HepG2 (cell line): ENCODE results near the gene CRLF1. TPM values are rescaled to one million over a fixed set of nuclear protein-coding genes. Genes with fewer than 3 reads are reported as not detected.

ENCODE experiments used
- BCL6 ChIP-seq: IDR thresholded peaks from 2 replicates; pipeline ENCODE4 v1.6.1; 2016; ENCODE audit warnings: missing genetic modification reagents, missing compliant biosample characterization
- CAMTA2 ChIP-seq: sonication (generic); formaldehyde crosslinking; IDR thresholded peaks from 2 replicates; pipeline ENCODE4 v1.4.0; 2020; ENCODE audit warnings: mild to moderate bottlenecking, missing genetic modification reagents, borderline replicate concordance
- EEA1 ChIP-seq: sonication (generic); formaldehyde crosslinking; IDR thresholded peaks from 2 replicates; pipeline ENCODE4 v1.5.1; 2020; ENCODE audit warnings: mild to moderate bottlenecking, missing genetic modification reagents, borderline replicate concordance
- ESRRA ChIP-seq: sonication (generic); formaldehyde crosslinking; IDR thresholded peaks from 2 replicates; pipeline ENCODE4 v1.5.1; 2020; ENCODE audit warnings: mild to moderate bottlenecking, low read depth, missing genetic modification reagents
- HOXA7 ChIP-seq: sonication (generic); formaldehyde crosslinking; IDR thresholded peaks from 2 replicates; pipeline ENCODE4 v1.8.1; 2022; ENCODE audit warnings: mild to moderate bottlenecking, missing genetic modification reagents, moderate library complexity
- PCBP2 ChIP-seq: fragments of 200-400 bp; formaldehyde crosslinking; optimal IDR thresholded peaks from 2 replicates; pipeline ENCODE3; 2018; ENCODE audit warnings: low read length, low read depth; ENCODE audit not compliant: poor library complexity, severe bottlenecking
- SOX13 ChIP-seq, 3 experiments: fragments of 450-650 bp in 1 of 3; sonication (generic) in 1 of 3; formaldehyde crosslinking in 1 of 3; IDR thresholded peaks in 2 of 3; conservative IDR thresholded peaks in 1 of 3; 2 replicates each; pipeline versions ENCODE4 v1.5.0 to v1.6.1; 2016 to 2020; ENCODE audit warnings: antibody characterized with exemption in 1 of 3, mild to moderate bottlenecking in 1 of 3, missing compliant biosample characterization in 1 of 3, missing genetic modification reagents in 1 of 3, moderate library complexity in 1 of 3
- TARDBP ChIP-seq: sonication (generic); formaldehyde crosslinking; IDR thresholded peaks from 2 replicates; pipeline ENCODE4 v1.8.0; 2022; ENCODE audit warnings: mild to moderate bottlenecking, missing genetic modification reagents
- TEAD3 ChIP-seq: optimal IDR thresholded peaks from 2 replicates; pipeline ENCODE3; 2016; ENCODE audit warnings: borderline replicate concordance
- ZBTB34 ChIP-seq: sonication (generic); formaldehyde crosslinking; IDR thresholded peaks from 2 replicates; pipeline ENCODE4 v1.8.0; 2022; ENCODE audit warnings: mild to moderate bottlenecking, missing genetic modification reagents
- ZNF101 ChIP-seq: sonication (generic); formaldehyde crosslinking; IDR thresholded peaks from 2 replicates; pipeline ENCODE4 v1.4.0; 2020; ENCODE audit warnings: mild to moderate bottlenecking, low read depth, missing genetic modification reagents, borderline replicate concordance
- ZNF367 ChIP-seq: sonication (generic); formaldehyde crosslinking; IDR thresholded peaks from 2 replicates; pipeline ENCODE4 v1.4.0; 2020; ENCODE audit warnings: missing genetic modification reagents, borderline replicate concordance
- ZNF567 ChIP-seq: sonication (generic); formaldehyde crosslinking; IDR thresholded peaks from 2 replicates; pipeline ENCODE4 v1.8.1; 2023; ENCODE audit warnings: mild to moderate bottlenecking, missing genetic modification reagents, borderline replicate concordance
- ZSCAN25 ChIP-seq: sonication (generic); formaldehyde crosslinking; IDR thresholded peaks from 2 replicates; pipeline ENCODE4 v1.8.0; 2022; ENCODE audit warnings: mild to moderate bottlenecking, missing genetic modification reagents
- ZXDC ChIP-seq: sonication (generic); formaldehyde crosslinking; IDR thresholded peaks from 2 replicates; pipeline ENCODE4 v1.5.0; 2020; ENCODE audit warnings: mild to moderate bottlenecking, missing genetic modification reagents
- polyA plus RNA-seq, 8 experiments: library from polyadenylated mRNA; depleted of rRNA in 3 of 8; stranded (reverse) in 7 of 8; unstranded in 1 of 8; fragments of >200 nt; fragmentation: Illumina TruSeq in 4 of 8; extraction: Trizol in 4 of 8; gene quantifications; 2 replicates each; pipeline versions ENCODE4 v1.2.1 to v1.2.3, GENCODE V29; 2011 to 2016; ENCODE audit warnings: low read depth in 4 of 8, missing spikeins in 1 of 8, mixed read lengths in 1 of 8; ENCODE audit not compliant: insufficient read depth in 1 of 8
- total RNA-seq, 5 experiments: library from RNA; depleted of rRNA; stranded (reverse); fragments of >200 nt; fragmentation: Illumina TruSeq; extraction: Trizol; gene quantifications; 2 replicates each; pipeline ENCODE4 v1.2.3, GENCODE V29; 2016; ENCODE audit warnings: low read depth in 1 of 5
- TF ChIP-seq, protein P1 (sequence below): sonication (generic); formaldehyde crosslinking; IDR thresholded peaks from 2 replicates; pipeline ENCODE4 v1.5.0; 2020; ENCODE audit warnings: missing genetic modification reagents
- TF ChIP-seq, protein P2 (sequence below): fragments of 450-650 bp; IDR thresholded peaks from 2 replicates; pipeline ENCODE4 v1.6.1; 2017
- TF ChIP-seq, protein P3 (sequence below): sonication (generic); formaldehyde crosslinking; IDR thresholded peaks from 2 replicates; pipeline ENCODE4 v1.4.0; 2020; ENCODE audit warnings: low read depth, mild to moderate bottlenecking, missing genetic modification reagents

The CRLF1 gene
- total and polyA plus RNA-seq, 2 of the 13 experiments (the other 11 are each of a cell fraction or from before 2014, with no cell fraction given) = 217 to 296 TPM

DNA sequence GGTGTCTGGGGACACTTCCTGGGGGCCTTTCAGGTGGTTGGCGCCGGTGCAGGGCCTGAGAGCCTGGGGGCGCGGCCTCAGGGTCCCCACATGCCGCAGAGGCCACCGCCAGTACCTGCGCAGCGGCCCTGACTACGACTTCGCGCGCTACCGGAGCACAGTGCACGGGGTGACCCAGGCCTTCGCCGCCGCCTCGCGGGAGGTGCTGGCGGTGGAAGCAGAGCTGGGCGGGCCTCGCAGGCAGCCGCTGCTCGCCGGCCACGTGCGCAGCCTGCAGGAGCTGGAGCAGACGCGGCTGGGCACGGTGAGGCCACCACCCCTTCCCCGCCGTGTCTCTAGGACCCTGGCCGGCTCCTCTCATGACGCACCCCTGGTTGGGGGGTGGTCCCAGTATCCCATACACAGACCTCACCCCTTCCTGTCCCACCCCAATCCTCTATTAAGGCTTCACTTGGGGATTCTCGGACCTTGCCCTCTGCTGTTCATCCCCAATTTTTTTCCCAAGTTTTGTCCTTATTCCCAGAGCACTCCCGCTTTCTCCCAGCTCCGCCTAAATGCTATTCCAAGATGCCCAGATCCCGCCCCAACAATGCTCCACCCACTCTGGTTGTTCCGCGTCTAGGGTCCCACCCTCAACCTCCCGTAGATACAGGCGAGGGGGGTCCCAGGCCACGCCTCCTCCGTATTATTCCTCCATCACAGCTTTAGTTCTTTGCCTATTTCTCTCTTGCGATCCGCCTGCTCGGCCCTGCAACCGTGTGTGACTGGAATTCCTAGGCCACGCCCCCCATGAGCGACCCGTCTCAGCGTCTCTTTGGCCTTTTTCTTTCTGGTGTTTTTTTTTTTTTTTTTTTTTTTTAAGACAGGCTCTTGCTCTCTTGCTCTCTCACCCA is 17.0 kb downstream of the CRLF1 start (continued):
- TF ChIP-seq TARDBP = peak; percentile 21
- TF ChIP-seq, protein P1, sequence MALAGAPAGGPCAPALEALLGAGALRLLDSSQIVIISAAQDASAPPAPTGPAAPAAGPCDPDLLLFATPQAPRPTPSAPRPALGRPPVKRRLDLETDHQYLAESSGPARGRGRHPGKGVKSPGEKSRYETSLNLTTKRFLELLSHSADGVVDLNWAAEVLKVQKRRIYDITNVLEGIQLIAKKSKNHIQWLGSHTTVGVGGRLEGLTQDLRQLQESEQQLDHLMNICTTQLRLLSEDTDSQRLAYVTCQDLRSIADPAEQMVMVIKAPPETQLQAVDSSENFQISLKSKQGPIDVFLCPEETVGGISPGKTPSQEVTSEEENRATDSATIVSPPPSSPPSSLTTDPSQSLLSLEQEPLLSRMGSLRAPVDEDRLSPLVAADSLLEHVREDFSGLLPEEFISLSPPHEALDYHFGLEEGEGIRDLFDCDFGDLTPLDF (CRISPR knock-in tag) = peak; percentile 83
- peak; percentile 69 for TF ChIP-seq PCBP2
- TF ChIP-seq, protein P2, sequence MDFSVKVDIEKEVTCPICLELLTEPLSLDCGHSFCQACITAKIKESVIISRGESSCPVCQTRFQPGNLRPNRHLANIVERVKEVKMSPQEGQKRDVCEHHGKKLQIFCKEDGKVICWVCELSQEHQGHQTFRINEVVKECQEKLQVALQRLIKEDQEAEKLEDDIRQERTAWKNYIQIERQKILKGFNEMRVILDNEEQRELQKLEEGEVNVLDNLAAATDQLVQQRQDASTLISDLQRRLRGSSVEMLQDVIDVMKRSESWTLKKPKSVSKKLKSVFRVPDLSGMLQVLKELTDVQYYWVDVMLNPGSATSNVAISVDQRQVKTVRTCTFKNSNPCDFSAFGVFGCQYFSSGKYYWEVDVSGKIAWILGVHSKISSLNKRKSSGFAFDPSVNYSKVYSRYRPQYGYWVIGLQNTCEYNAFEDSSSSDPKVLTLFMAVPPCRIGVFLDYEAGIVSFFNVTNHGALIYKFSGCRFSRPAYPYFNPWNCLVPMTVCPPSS = no peak
- peak; percentile 81; the same call in 1 of the 2 replicates for TF ChIP-seq CAMTA2 (CRISPR knock-in tag)
- peak; percentile 96 for TF ChIP-seq ZXDC
- peak; percentile 61 for TF ChIP-seq TEAD3
- TF ChIP-seq, protein P3, sequence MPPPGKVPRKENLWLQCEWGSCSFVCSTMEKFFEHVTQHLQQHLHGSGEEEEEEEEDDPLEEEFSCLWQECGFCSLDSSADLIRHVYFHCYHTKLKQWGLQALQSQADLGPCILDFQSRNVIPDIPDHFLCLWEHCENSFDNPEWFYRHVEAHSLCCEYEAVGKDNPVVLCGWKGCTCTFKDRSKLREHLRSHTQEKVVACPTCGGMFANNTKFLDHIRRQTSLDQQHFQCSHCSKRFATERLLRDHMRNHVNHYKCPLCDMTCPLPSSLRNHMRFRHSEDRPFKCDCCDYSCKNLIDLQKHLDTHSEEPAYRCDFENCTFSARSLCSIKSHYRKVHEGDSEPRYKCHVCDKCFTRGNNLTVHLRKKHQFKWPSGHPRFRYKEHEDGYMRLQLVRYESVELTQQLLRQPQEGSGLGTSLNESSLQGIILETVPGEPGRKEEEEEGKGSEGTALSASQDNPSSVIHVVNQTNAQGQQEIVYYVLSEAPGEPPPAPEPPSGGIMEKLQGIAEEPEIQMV = peak; percentile 76
- TF ChIP-seq SOX13 (IDR thresholded peaks at IDR 0.05) = no peak
- peak in 1 of 2 experiments; percentile 28; a peak in 1 of 4 replicates for TF ChIP-seq SOX13 (CRISPR knock-in tag; conservative IDR thresholded peaks at IDR 0.05 in 1 of 2, IDR thresholded peaks at IDR 0.05 in 1 of 2)
- TF ChIP-seq ZNF567 (CRISPR knock-in tag) = peak; percentile 78
- TF ChIP-seq ESRRA = peak; percentile 75; the same call in 1 of the 2 replicates
- 0 out of 2 replicates have a peak, but pooled peaks have one; percentile 77 for TF ChIP-seq HOXA7 (CRISPR knock-in tag)
- TF ChIP-seq EEA1 (CRISPR knock-in tag) = peak; percentile 95
- TF ChIP-seq BCL6 = peak; percentile 51; the same call in 1 of the 2 replicates
- TF ChIP-seq ZNF101 (CRISPR knock-in tag) = no peak
- TF ChIP-seq ZSCAN25 (CRISPR knock-in tag) = peak; percentile 72; the same call in 1 of the 2 replicates
- TF ChIP-seq ZNF367 (CRISPR knock-in tag) = 0 out of 2 replicates have a peak, but pooled peaks have one; percentile 87
- TF ChIP-seq ZBTB34 (CRISPR knock-in tag) = 0 out of 2 replicates have a peak, but pooled peaks have one; percentile 52
